Measurements from ENCODE around the gene PNMT.
"Not testable (repeated sequence)": the region's sequence is repeated elsewhere in the genome, so short reads cannot be mapped to it uniquely, and the experiment has no call there.

PNMT gene

DNA sequence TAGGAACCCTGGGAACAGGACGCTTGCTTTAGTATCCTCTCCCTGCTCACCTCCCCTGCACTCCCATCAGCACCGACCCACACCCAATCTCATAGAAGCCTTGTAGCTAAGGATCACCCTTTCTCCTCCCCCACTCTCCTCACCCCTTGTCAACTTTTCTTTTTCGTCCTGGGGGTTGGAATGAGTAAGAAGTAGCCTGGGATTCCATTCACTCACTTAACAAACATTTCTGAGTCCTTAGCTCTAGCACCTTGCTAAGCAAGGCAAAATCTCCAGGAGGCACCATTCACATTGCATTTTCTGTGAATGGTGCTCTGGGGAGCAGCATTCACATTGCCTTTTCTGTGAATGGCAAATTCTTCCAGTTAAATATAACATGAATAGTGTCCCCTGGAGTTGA is 20.7 kb downstream of the PNMT start:
- Histone ChIP-seq H3K27me3 (ENCODE audit: insufficient read depth, insufficient read length) (no peaks in the 10 kb centered on the region), H3K4me3 (ENCODE audit: insufficient read length, low read depth) (peak overlapping the region; percentile 78), H3K36me3 (ENCODE audit: insufficient read depth, insufficient read length, low read length) (peaks cover 15% of the 10 kb centered on the region), H3K4me1 (ENCODE audit: insufficient read depth, insufficient read length) (no peaks in the 10 kb centered on the region), H3K9me3 (ENCODE audit: insufficient read depth, low read length) (no peaks in the 10 kb centered on the region), H3K9ac (ENCODE audit: insufficient read length, low read depth) (peak overlapping the region; percentile 78)
- DNase-seq (ENCODE audit: low read depth, low spot score), result peak; percentile 83
- TF ChIP-seq SUZ12 (IDR thresholded peaks at IDR 0.05; ENCODE audit: extremely low read depth, insufficient read depth, insufficient read length) (no peak), YY1 (IDR thresholded peaks at IDR 0.05; ENCODE audit: insufficient read depth, insufficient read length) (no peak), ZNF274 (IDR thresholded peaks at IDR 0.05; ENCODE audit: low read depth, low read length) (no peak)

DNA sequence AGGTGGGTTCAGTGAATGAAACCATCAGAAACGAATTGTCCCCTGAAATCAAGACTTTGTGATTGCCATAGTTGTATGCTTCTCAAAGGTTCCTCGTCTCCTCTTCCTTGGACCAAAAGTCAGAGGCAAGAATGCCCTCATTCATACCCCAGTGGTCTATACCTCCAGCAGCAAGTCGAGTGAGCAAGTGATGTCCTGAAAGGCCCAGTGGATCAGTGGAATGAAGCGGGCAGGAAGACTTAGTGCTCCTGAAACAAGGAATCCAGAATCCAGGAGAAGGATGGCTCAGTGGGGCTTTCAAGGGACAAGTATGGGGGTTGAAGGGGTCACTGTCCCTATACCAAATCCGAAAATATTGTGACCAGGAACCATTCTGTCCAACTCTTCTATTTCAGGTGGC is 26.3 kb downstream of the PNMT start:
- peak overlapping the region; percentile 23 for H3K9ac ChIP-seq (ENCODE audit: insufficient read length, low read depth)

DNA sequence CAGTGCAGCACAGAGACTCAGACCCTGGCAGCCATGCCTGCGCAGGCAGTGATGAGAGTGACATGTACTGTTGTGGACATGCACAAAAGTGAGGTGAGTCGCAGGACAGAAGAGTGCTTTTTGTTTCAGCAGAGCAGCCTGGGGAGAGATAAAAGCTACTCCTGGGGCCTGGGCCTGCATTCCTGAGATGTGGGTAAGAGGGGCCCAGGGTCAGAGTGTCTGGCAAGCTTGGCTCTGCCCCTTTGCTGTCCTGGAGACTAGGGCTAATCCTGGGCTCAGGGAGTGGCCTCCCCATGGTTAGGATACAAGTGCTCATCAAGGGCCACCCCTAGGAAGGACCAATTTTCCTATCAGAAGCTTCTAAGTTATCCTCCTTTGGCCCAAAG is 26.8 kb downstream of the PNMT start:
- peak overlapping the region; percentile 83 for H3K9ac ChIP-seq (ENCODE audit: insufficient read length, low read depth)
- H3K4me3 ChIP-seq (ENCODE audit: insufficient read length, low read depth), result no peak overlapping the region
- H3K27me3 ChIP-seq (ENCODE audit: insufficient read depth, insufficient read length), result no peaks in the 10 kb centered on the region
- TF ChIP-seq SUZ12 (IDR thresholded peaks at IDR 0.05; ENCODE audit: extremely low read depth, insufficient read depth, insufficient read length), result no peak
- no peak for TF ChIP-seq ZNF274 (IDR thresholded peaks at IDR 0.05; ENCODE audit: low read depth, low read length)
- TF ChIP-seq YY1 (IDR thresholded peaks at IDR 0.05; ENCODE audit: insufficient read depth, insufficient read length), result no peak
- no peaks in the 10 kb centered on the region for H3K9me3 ChIP-seq (ENCODE audit: insufficient read depth, low read length)
- DNase-seq (ENCODE audit: low read depth, low spot score), result no peak
- no peaks in the 10 kb centered on the region for H3K36me3 ChIP-seq (ENCODE audit: insufficient read depth, insufficient read length, low read length)
- H3K4me1 ChIP-seq (ENCODE audit: insufficient read depth, insufficient read length), result peaks cover 24% of the 10 kb centered on the region

More for the DNA sequence above, 26.3 kb downstream of the PNMT start:
- TF ChIP-seq ZNF274 (IDR thresholded peaks at IDR 0.05; ENCODE audit: low read depth, low read length) (no peak), YY1 (IDR thresholded peaks at IDR 0.05; ENCODE audit: insufficient read depth, insufficient read length) (no peak), SUZ12 (IDR thresholded peaks at IDR 0.05; ENCODE audit: extremely low read depth, insufficient read depth, insufficient read length) (no peak)
- Histone ChIP-seq H3K4me3 (ENCODE audit: insufficient read length, low read depth) (no peak overlapping the region), H3K4me1 (ENCODE audit: insufficient read depth, insufficient read length) (peaks cover 24% of the 10 kb centered on the region), H3K36me3 (ENCODE audit: insufficient read depth, insufficient read length, low read length) (no peaks in the 10 kb centered on the region), H3K27me3 (ENCODE audit: insufficient read depth, insufficient read length) (no peaks in the 10 kb centered on the region), H3K9me3 (ENCODE audit: insufficient read depth, low read length) (no peaks in the 10 kb centered on the region)
- no peak for DNase-seq (ENCODE audit: low read depth, low spot score)

DNA sequence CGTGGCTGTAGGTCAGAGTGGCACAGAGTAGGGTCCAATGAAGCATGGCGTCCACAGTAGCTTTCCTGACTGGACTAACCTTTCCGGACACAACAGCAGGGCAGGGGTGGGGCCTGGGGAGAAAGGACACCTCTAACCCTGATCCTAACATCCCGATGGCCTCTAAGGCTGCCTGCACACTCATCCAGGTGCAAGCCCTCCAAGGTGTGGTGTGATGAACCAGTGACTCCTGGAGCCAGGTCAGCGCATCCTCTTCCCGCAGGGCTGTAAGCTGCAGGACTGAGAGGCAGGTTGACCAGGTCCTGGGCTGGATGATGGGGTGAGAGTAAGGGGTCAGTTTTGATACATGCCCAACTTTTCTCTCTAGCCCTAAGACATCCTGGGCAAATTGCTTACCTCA is 28.5 kb downstream of the PNMT start:
- Histone ChIP-seq H3K4me3 (ENCODE audit: insufficient read length, low read depth) (no peak overlapping the region), H3K4me1 (ENCODE audit: insufficient read depth, insufficient read length) (peaks cover 31% of the 10 kb centered on the region), H3K9me3 (ENCODE audit: insufficient read depth, low read length) (no peaks in the 10 kb centered on the region), H3K36me3 (ENCODE audit: insufficient read depth, insufficient read length, low read length) (peaks cover under 1% of the 10 kb centered on the region), H3K9ac (ENCODE audit: insufficient read length, low read depth) (peak overlapping the region; percentile 4), H3K27me3 (ENCODE audit: insufficient read depth, insufficient read length) (no peaks in the 10 kb centered on the region)
- TF ChIP-seq YY1 (IDR thresholded peaks at IDR 0.05; ENCODE audit: insufficient read depth, insufficient read length) (no peak), SUZ12 (IDR thresholded peaks at IDR 0.05; ENCODE audit: extremely low read depth, insufficient read depth, insufficient read length) (no peak), ZNF274 (IDR thresholded peaks at IDR 0.05; ENCODE audit: low read depth, low read length) (no peak)
- DNase-seq (ENCODE audit: low read depth, low spot score), result no peak

DNA sequence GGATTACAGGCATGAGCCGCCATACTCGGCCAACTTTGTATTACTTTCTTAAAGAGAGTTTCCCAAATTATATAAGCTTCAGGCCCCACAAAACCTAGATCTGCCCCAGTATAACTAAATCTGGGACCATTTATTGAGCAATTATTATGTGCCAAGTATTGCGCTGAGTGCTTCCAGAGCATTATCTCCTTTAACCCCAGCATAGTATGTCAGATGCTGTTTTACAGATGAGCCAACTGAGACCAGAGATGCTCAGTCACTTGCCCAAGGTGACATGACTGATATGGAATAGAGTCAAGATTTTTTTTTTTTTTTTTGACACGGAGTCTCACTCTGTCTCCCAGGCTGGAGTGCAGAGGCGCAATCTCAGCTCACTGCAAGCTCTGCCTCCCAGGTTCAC is 29.7 kb downstream of the PNMT start:
- DNase-seq (ENCODE audit: low read depth, low spot score), result no peak
- Histone ChIP-seq H3K9ac (ENCODE audit: insufficient read length, low read depth) (no peak overlapping the region), H3K4me3 (ENCODE audit: insufficient read length, low read depth) (no peak overlapping the region), H3K27me3 (ENCODE audit: insufficient read depth, insufficient read length) (no peaks in the 10 kb centered on the region), H3K4me1 (ENCODE audit: insufficient read depth, insufficient read length) (peaks cover 35% of the 10 kb centered on the region), H3K9me3 (ENCODE audit: insufficient read depth, low read length) (no peaks in the 10 kb centered on the region), H3K36me3 (ENCODE audit: insufficient read depth, insufficient read length, low read length) (peaks cover 5% of the 10 kb centered on the region)
- TF ChIP-seq ZNF274 (IDR thresholded peaks at IDR 0.05; ENCODE audit: low read depth, low read length) (no peak), SUZ12 (IDR thresholded peaks at IDR 0.05; ENCODE audit: extremely low read depth, insufficient read depth, insufficient read length) (no peak), YY1 (IDR thresholded peaks at IDR 0.05; ENCODE audit: insufficient read depth, insufficient read length) (no peak)

DNA sequence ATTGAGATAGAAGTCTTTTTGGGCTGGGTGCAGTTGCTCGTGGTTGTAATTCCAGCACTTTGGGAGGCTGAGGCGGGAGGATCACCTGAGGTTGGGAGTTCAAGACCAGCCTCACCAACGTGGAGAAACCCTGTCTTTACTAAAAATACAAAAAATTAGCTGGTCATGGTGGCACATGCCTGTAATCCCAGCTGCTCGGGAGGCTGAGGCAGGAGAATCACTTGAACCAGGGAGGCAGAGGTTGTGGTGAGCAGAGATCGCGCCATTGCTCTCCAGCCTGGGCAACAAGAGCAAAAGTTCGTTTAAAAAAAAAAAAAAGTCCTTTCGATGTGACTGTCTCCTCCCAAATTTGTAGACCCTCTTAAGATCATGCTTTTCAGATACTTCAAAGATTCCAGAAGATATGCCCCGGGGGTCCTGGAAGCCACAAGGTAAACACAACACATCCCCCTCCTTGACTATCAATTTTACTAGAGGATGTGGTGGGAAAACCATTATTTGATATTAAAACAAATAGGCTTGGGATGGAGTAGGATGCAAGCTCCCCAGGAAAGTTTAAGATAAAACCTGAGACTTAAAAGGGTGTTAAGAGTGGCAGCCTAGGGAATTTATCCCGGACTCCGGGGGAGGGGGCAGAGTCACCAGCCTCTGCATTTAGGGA is 31.0 kb downstream of the PNMT start:
- Histone ChIP-seq H3K9ac (ENCODE audit: insufficient read length, low read depth) (peak overlapping the region; percentile 90), H3K4me1 (ENCODE audit: insufficient read depth, insufficient read length) (peaks cover 37% of the 10 kb centered on the region), H3K4me3 (ENCODE audit: insufficient read length, low read depth) (peak overlapping the region; percentile 69)

DNA sequence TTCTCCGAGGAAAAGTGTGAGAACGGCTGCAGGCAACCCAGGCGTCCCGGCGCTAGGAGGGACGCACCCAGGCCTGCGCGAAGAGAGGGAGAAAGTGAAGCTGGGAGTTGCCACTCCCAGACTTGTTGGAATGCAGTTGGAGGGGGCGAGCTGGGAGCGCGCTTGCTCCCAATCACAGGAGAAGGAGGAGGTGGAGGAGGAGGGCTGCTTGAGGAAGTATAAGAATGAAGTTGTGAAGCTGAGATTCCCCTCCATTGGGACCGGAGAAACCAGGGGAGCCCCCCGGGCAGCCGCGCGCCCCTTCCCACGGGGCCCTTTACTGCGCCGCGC is 31.5 kb downstream of the PNMT start, which contains the start of gene ERBB2:
TSS of gene ERBB2 (plus strand) at position 247 of the 330 bp plus-strand sequence. CDS start 175 bp downstream, outside the sequence.
- TF ChIP-seq SUZ12 (IDR thresholded peaks at IDR 0.05; ENCODE audit: extremely low read depth, insufficient read depth, insufficient read length) (no peak), YY1 (IDR thresholded peaks at IDR 0.05; ENCODE audit: insufficient read depth, insufficient read length) (no peak), ZNF274 (IDR thresholded peaks at IDR 0.05; ENCODE audit: low read depth, low read length) (no peak)
- peak within 1 kb of the TSS; percentile 90 for H3K9ac ChIP-seq (ENCODE audit: insufficient read length, low read depth)
- no peaks in the 10 kb centered on the region for H3K9me3 ChIP-seq (ENCODE audit: insufficient read depth, low read length)
- H3K36me3 ChIP-seq (ENCODE audit: insufficient read depth, insufficient read length, low read length), result peaks cover 13% of the 10 kb centered on the region
- DNase-seq (ENCODE audit: low read depth, low spot score), result peak; percentile 65
- H3K4me1 ChIP-seq (ENCODE audit: insufficient read depth, insufficient read length), result peaks cover 36% of the 10 kb centered on the region
- no peaks in the 10 kb centered on the region for H3K27me3 ChIP-seq (ENCODE audit: insufficient read depth, insufficient read length)
- peak within 1 kb of the TSS; percentile 69 for H3K4me3 ChIP-seq (ENCODE audit: insufficient read length, low read depth)

More for the DNA sequence above, 31.0 kb downstream of the PNMT start:
- DNase-seq (ENCODE audit: low read depth, low spot score); H3K27me3 ChIP-seq (ENCODE audit: insufficient read depth, insufficient read length); H3K9me3 ChIP-seq (ENCODE audit: insufficient read depth, low read length): not testable (repeated sequence)
- H3K36me3 ChIP-seq (ENCODE audit: insufficient read depth, insufficient read length, low read length), result peaks cover 13% of the 10 kb centered on the region

Data from NT2/D1 (cell line).